HG03558 (cell line): ENCODE measurements around the gene HNRNPH1.
"Not testable (repeated sequence)": the region's sequence is repeated elsewhere in the genome, so short reads cannot be mapped to it uniquely, and the experiment has no call there.

Source experiments
- ATAC-seq: cut with Tn5 transposase; IDR thresholded peaks from one replicate; pipeline ENCODE4 v1.9.1; 2021; ENCODE audit warnings: moderate number of reproducible peaks; ENCODE audit not compliant: unreplicated experiment; ENCODE audit errors: extremely low read depth

The HNRNPH1 gene, protein sequence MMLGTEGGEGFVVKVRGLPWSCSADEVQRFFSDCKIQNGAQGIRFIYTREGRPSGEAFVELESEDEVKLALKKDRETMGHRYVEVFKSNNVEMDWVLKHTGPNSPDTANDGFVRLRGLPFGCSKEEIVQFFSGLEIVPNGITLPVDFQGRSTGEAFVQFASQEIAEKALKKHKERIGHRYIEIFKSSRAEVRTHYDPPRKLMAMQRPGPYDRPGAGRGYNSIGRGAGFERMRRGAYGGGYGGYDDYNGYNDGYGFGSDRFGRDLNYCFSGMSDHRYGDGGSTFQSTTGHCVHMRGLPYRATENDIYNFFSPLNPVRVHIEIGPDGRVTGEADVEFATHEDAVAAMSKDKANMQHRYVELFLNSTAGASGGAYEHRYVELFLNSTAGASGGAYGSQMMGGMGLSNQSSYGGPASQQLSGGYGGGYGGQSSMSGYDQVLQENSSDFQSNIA

DNA sequence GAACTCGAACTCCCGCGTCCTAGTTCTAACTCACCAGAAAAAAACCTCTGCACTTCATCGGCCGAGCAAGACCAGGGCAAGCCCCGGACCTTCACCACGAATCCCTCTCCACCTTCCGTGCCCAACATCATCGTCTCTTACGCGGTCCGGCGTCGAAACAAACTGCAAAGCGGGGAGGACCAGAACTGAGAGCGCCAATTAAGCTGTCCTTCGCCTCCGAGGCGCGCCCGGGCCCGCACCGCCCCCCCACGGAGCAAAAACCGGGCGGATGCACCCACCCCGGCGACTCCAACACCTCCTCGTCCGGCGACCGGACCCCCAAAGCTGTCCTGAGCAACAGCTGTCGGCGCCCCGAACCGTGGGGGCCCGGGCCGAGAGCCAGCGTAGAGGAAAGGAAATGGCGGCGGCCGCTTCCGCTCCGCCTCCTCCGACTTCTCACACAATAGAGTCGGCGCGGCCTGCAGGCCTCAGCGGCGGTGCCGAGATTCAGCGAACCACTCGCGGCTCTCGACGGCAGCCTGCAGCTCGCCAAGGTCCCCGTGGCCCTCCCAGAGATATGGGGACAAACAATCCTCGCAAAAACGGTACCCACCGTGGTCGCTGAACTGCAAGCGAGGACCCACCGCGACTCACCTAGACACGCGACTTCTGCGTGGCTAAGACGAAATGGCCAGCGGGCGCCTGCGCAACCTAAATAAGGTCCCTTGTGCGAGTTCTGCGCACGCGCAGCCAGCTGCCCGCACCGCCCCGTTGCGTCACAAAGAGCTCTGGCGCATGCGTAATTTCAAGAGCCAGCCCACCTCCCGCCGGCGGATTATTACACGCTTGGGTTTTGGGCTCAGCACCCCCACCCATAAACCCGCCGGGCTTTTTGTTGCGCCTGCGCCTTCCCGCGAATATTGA is at the start of gene HNRNPH1:
Gene HNRNPH1 (minus strand): TSS at position 669 of the 903 bp plus-strand sequence. CDS start 538 bp downstream, at position 131.
- ATAC-seq = peak; percentile 42

DNA sequence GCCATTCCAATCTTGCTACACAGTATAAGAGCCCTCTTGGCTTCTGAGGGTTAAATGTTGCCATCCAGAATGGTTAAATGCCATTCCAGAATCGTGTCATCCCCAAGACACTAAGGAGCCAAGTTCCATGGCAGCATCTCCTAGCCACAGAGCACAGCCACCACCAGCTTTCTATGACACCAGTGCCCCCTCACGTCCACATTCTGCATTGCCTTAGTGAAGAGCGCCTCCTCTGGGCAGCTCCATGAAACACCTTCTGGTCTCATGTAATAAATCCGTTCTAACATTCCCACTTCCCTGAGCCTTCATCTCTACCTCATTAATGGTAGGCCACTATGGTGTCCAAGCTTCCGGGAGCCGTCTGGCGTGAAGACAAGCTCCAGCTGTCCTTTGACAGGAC is 44.9 kb upstream of the HNRNPH1 start:
- ATAC-seq = no peak

DNA sequence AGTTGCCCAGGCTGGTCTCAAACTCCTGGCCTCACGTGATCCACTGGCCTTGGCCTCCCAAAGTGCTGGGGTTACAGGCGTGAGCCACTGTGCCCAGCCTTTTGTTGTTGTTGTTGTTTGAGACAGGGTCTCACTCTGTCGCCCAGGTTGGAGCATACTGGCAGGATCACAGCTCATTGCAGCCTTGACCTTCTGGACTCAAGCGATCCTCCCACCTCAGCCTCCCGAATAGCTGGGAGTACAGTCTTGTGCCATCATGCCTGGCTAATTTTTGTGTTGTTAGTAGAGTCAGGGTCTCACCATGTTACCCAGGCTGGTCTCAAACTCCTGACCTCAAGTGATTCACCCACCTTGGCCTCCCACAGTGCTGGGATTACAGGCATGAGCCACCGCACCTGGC is 38.2 kb upstream of the HNRNPH1 start:
- ATAC-seq = not testable (repeated sequence)

DNA sequence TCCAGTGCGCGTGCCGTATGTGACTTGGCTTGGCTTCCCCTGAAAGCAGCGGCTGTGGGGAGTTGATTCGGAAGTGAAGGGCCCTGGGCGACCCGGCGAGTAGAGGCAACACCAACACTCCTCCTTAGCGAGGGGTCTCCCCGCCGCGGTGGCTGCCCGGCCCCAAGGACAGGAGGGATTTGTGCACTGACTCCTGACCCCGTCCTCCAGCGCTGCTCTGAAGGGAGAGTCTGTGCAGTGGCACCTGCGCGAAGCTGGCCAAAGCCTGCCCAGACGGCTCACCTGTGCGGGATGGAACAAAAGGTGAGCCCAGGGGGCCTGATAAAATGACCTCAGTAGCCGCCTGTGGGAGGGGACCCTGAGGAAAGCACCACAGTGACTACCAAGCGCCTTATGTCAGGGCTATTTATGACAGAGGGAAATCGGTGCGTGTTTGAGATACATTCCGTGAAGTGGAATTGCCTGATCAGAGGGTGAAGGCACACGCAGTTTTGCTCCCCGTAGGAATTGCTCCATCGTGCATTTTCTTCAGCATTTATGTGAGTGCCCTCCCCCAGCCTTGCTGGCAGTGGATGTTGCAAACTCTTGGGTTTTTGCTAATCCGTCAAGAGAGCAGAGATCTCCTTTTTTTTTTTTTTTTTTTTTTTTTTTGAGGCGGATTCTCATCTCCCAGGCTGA is 34.8 kb upstream of the HNRNPH1 start:
- peak; percentile 25 for ATAC-seq

DNA sequence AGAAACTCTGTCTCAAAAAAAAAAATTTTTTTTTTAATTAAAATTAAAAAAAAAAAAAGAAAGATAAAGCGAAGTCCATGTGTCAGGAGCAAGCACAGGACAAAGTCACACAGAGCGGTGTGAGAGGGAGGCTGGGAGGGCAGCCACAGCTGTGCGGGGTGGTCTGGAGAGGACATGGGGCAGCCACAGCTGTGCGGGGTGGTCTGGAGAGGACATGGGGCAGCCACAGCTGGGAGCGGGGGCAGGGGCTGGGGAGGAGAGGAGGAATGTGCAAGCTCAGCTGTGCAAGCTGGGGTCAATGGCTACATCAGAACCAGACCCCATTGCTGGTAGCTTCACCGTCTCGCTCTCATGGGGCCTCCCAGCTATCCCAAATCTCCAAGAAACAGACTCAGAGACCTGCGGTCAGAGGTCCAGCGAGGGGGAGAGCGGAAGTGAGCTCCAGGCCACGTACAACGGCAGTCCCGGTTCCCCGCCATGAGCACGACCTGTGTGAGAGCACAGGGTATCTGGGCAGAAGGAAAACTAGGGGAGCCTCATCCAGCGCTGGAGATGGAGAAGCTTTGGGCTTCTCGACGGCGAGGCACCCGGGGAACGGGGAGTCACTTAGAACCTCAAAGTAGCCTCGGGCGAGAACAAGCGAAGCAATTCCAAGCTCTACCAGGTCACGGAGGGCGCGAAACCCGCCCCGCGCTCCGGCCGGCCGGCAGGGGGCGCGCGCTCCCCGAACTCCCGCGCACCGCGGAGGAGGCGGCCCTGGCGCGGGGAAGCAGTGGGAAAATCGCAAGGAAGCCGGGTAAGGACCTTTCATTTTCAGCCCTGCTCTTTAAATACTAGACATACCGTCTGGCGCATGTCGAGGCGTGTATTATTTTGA is 34.1 kb upstream of the HNRNPH1 start:
- ATAC-seq = peak; percentile 61

DNA sequence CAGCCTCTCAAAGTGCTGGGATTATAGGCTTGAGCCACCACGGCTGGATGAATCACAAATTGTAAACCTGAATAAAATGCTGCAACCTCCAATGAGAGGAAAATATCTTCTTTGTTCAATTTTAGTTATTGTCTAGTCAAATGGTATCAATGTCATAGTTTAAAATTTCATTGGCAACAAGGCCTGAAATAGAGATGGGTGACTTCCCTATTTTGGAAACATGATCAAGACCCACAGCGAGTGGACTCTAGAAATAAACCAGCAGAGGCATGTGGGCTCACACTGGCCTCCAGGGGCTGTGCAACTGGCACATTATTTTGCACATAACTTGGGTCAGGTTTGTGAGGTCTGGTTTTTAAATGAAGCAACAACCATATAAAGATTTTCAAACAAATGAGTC is 29.7 kb upstream of the HNRNPH1 start:
- ATAC-seq = not testable (repeated sequence)

DNA sequence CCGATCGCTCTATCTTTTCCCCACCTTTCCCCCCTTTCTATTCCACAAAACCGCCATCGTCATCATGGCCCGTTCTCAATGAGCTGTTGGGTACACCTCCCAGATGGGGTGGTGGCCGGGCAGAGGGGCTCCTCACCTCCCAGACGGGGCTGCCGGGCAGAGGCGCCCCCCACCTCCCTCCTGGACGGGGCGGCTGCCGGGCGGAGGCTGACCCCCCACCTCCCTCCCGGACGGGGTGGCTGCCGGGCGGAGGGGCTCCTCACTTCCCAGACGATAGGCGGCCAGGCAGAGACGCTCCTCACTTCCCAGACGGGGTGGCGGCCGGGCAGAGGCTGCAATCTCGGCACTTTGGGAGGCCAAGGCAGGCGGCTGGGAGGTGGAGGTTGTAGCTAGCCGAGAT is 26.8 kb upstream of the HNRNPH1 start:
- not testable (repeated sequence) for ATAC-seq

DNA sequence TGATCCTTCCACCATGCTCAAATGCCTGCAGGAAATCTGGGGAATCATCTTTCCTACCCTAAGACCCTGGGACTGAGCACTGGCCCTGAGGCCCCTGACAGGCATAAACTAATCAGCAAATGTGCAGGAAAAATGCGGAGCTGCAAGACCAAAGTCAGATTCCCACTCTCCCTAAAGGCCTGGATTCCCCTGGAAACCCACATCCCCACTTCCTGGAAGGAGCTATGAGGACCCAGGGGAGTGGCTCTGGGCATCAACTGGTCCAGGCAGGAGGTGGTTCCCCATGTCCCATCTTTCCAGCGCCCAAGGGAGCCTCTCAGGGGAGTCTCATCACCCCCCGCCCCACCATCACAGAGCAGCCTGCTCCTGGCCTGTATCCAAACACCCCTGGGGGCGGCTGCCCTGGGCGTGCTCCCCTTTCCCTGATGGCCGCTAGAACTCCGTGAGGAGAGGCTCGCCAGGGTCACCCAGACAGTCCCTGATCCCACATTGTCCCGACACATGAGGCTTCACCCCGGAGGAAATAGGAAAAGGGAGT is 25.8 kb upstream of the HNRNPH1 start:
- not testable (repeated sequence) for ATAC-seq

DNA sequence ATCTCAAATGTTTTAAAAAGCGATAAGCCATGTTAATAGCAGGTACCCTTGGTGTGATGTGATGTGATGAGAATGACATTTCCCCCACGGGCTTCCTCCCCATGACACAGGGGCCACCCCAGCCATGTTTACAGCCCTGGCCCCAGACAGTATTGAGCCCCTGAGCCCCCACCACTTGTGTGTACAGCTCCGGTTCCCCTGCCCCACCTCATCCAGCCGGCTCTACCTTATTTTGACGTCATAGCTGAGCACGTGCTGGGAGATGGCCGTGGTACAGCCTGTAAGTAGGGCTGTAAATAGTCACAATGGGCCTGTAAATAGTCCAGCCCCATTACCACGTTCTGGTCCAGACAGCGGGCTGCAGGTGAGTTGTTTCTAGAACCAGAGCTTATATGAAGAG is 24.9 kb upstream of the HNRNPH1 start:
- ATAC-seq = no peak

DNA sequence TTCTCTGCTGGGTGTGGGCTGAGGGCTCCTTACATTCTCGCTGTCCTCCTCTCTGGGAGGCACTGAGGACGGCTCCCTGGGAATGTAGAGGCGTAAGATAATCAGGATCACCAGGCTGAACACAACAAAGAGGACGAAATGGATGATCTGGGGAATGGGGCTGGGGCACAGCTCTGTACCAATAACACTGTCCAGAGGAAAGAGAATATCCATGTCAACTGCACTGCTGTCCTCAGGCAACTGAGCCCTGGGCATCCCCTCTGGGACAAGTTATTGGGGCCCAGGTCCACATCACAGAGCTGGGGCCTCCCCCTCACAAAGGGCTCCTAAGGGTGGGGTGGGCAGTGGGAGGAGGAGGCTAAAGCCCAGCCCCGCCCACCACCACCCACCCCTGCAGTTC is 21.3 kb upstream of the HNRNPH1 start:
- not testable (repeated sequence) for ATAC-seq

DNA sequence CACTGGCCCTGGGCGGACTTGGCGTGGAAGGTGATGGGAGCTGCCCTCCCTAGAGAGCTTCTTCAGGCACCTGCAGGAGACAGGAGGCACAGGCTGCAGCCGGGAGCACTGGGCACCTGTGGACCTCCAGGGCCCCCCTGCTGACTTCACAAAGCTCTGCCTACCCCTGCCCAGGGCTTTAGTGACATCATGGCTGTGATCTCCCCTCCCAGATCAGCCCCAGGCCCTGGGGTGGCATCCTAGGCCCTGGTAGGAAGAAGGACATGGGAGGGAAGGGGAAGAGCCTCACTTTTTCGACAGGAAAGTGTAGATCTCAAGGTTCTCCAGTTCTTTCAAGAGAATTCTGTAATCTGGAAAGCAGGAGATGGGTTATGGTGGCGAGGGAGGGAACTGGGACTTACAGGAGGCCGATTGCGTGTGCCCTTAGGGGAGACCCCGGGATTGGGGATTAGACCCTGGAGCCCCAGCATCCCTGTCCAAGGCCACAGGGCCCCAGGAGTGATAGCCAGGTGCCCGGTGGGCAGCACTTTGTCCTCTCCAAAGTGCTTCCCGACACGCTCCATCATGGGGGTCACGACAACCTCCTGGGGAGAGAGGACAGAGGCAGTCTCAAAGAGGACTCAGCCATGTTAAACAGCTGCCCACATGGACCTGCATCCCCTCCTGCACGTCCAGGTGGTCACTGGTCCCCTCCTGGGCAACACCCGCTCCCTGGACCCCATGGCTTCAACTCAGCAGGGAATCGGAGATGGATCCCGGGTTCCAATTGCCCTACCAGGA is 19.9 kb upstream of the HNRNPH1 start:
- not testable (repeated sequence) for ATAC-seq

DNA sequence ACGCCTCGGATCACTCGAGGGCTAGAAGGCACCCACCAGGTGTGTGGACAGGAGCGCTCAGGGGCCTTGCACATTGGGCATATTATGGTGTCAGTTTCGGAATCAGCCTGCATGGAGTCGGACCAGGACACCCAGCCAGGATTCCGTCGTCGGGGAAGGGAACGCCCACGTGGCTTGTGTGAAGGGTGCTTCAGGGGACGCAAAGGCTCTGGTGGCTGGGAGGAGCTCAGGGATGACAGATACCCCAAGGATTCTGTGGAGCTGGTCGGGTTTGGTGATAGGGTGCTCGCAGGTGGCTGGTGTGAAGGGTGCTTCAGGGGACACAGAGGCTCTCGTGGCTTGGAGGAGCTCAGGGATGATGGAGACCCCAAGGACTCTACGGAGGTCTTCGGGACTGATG is 19.2 kb upstream of the HNRNPH1 start:
- not testable (repeated sequence) for ATAC-seq

DNA sequence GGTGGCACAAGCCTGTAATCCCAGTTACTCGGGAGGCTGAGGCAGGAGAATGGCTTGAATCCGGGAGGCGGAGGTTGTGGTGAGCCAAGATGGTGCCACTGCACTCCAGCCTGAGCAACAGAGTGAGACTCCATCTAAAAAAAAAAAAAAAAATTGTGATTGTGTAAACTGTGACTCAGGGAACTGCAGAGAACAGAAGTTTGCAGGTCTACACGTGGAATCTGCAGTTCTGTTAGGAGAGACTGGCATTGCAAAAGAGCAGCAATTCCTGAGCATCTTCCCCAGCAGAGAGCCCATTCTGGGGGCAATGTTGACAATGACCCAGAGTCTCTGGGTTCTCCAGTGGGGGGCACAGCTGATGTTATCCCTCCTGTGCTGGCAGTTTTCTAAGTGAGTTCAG is 18.3 kb upstream of the HNRNPH1 start:
- not testable (repeated sequence) for ATAC-seq

DNA sequence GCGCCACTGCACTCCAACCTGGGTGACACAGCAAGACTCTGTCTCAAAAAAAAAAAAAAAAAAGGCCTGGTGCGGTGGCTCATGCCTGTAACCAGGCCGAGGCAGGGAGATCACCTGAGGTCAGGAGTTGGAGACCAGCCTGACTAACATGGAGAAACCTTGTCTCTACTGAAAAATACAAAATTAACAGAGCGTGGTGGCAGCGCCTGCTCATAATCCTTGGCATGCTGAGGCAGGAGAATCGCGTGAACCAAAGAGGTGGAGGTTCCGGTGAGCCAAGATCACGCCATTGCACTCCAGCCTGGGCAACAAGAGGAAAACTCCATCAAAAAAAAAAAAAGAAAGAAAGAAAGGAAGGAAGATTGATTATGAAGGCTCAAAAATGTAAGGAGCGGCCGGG is 15.8 kb upstream of the HNRNPH1 start:
- not testable (repeated sequence) for ATAC-seq

DNA sequence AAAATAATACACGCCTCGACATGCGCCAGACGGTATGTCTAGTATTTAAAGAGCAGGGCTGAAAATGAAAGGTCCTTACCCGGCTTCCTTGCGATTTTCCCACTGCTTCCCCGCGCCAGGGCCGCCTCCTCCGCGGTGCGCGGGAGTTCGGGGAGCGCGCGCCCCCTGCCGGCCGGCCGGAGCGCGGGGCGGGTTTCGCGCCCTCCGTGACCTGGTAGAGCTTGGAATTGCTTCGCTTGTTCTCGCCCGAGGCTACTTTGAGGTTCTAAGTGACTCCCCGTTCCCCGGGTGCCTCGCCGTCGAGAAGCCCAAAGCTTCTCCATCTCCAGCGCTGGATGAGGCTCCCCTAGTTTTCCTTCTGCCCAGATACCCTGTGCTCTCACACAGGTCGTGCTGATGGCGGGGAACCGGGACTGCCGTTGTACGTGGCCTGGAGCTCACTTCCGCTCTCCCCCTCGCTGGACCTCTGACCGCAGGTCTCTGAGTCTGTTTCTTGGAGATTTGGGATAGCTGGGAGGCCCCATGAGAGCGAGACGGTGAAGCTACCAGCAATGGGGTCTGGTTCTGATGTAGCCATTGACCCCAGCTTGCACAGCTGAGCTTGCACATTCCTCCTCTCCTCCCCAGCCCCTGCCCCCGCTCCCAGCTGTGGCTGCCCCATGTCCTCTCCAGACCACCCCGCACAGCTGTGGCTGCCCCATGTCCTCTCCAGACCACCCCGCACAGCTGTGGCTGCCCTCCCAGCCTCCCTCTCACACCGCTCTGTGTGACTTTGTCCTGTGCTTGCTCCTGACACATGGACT is 11.1 kb upstream of the HNRNPH1 start:
- peak; percentile 77 for ATAC-seq

DNA sequence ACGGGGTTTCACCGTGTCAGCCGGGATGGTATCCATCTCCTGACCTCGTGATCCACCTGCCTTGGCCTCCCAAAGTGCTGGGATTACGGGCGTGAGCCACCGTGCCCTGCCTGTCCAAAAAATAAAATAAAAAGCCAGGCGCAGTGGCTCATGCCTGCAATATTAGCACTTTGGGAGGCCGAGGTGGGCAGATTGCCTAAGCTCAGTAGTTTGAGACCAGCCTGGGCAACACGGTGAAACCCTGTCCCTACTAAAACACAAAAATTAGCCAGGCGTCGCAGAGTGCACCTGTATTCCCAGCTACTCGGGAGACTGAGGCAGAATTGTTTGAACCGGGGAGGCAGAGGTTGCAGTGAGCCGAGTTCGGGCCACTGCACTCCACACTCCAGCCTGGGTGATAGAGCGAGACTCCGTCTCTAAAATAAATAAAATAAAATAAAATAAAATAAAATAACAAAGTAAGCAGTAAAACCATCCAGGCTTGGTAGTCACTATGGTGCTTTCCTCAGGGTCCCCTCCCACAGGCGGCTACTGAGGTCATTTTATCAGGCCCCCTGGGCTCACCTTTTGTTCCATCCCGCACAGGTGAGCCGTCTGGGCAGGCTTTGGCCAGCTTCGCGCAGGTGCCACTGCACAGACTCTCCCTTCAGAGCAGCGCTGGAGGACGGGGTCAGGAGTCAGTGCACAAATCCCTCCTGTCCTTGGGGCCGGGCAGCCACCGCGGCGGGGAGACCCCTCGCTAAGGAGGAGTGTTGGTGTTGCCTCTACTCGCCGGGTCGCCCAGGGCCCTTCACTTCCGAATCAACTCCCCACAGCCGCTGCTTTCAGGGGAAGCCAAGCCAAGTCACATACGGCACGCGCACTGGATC is 10.3 kb upstream of the HNRNPH1 start:
- ATAC-seq = peak; percentile 14

DNA sequence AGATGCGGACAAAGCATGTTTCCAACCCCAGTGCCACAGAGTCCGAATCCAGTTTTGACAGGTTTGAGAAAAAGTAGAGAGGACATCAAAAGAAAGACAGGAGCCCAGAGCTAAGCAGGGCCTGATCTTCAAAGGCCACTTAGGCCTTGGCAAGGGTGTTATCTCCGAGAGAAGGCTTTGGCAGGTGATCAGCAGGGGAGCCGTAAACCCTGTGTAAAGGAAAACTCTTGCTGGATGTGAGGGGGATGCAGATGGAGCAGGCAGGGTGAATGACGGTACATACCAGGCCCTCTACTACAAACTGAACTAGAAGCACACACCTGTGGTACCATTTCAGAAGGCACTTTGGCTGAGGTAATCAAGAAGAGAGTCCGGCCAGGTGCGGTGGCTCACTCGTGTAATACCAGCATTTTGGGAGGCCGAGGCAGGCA is 1.4 kb upstream of the HNRNPH1 start:
- no peak for ATAC-seq
